GM18499 (cell line): ENCODE results near the gene C4orf54.

Source experiments
- ATAC-seq: cut with Tn5 transposase; IDR thresholded peaks from one replicate; pipeline ENCODE4 v1.9.1; 2021; ENCODE audit warnings: moderate number of reproducible peaks; ENCODE audit not compliant: insufficient read depth, unreplicated experiment

C4orf54 gene

GRCh38 chr4:99657798-99658197, at the start of gene C4orf54:
C4orf54 (minus strand) TSS chr4:99657828; CDS start chr4:99654648, 3,180 bp downstream.
- ATAC-seq = no peak

GRCh38 chr4:99705891-99706290, 48.3 kb upstream of the C4orf54 start:
- no peak for ATAC-seq

- ATAC-seq = no peak
Observed at GRCh38 chr4:99696801-99697200, 39.2 kb upstream of the C4orf54 start.

GRCh38 chr4:99693140-99693539, 35.5 kb upstream of the C4orf54 start:
- no peak for ATAC-seq

- ATAC-seq = no peak
Observed at GRCh38 chr4:99690990-99691389, 33.4 kb upstream of the C4orf54 start.

GRCh38 chr4:99690472-99690871, 32.8 kb upstream of the C4orf54 start:
- no peak for ATAC-seq

GRCh38 chr4:99687120-99687519, 29.5 kb upstream of the C4orf54 start:
- ATAC-seq = no peak

- ATAC-seq = no peak
Observed at GRCh38 chr4:99685234-99685633, 27.6 kb upstream of the C4orf54 start.

- no peak for ATAC-seq
Observed at GRCh38 chr4:99683895-99684294, 26.3 kb upstream of the C4orf54 start.

- no peak for ATAC-seq
Observed at GRCh38 chr4:99679976-99680375, 22.3 kb upstream of the C4orf54 start.

GRCh38 chr4:99679204-99679603, 21.6 kb upstream of the C4orf54 start:
- no peak for ATAC-seq

- ATAC-seq = no peak
Observed at GRCh38 chr4:99677161-99677560, 19.5 kb upstream of the C4orf54 start.

- ATAC-seq = no peak
Observed at GRCh38 chr4:99670409-99671073, 12.9 kb upstream of the C4orf54 start.

- ATAC-seq = no peak
Observed at GRCh38 chr4:99669084-99669483, 11.5 kb upstream of the C4orf54 start.

GRCh38 chr4:99668472-99668871, 10.8 kb upstream of the C4orf54 start:
- ATAC-seq = no peak

GRCh38 chr4:99665983-99666382, 8.4 kb upstream of the C4orf54 start:
- ATAC-seq = no peak

- ATAC-seq = no peak
Observed at GRCh38 chr4:99664716-99665115, 7.1 kb upstream of the C4orf54 start.

GRCh38 chr4:99661907-99662306, 4.3 kb upstream of the C4orf54 start:
- no peak for ATAC-seq

- no peak for ATAC-seq
Observed at GRCh38 chr4:99658666-99659065, 1.0 kb upstream of the C4orf54 start.

GRCh38 chr4:99655308-99656081, 2.1 kb downstream of the C4orf54 start:
- ATAC-seq = no peak

GRCh38 chr4:99654361-99654761, 3.3 kb downstream of the C4orf54 start:
- ATAC-seq = no peak

- no peak for ATAC-seq
Observed at GRCh38 chr4:99653916-99654315, 3.7 kb downstream of the C4orf54 start.
